HEK293 (cell line): ENCODE measurements around the gene NUSAP1.
A peak's percentile ranks its signal among the peaks of the same experiment; 100 is the strongest.

ENCODE experiments used
- AEBP2 ChIP-seq: fragments of 450-650 bp; formaldehyde crosslinking; IDR thresholded peaks from 2 replicates; pipeline ENCODE4 v1.5.1; 2016; ENCODE audit warnings: missing biosample characterization, missing genetic modification characterization, borderline replicate concordance
- BCL11B ChIP-seq: fragments of 450-650 bp; formaldehyde crosslinking; IDR thresholded peaks from 2 replicates; pipeline ENCODE4 v1.5.1; 2016; ENCODE audit warnings: low read depth, missing biosample characterization, missing genetic modification characterization
- ELK4 ChIP-seq: IDR thresholded peaks from 2 replicates; pipeline ENCODE4 v1.6.1; 2011; ENCODE audit warnings: mild to moderate bottlenecking, low read depth, low read length, borderline replicate concordance
- GLI4 ChIP-seq: fragments of 450-650 bp; formaldehyde crosslinking; IDR thresholded peaks from 2 replicates; pipeline ENCODE4 v1.5.1; 2016; ENCODE audit warnings: missing biosample characterization, missing genetic modification characterization
- GLIS1 ChIP-seq: fragments of 450-650 bp; formaldehyde crosslinking; IDR thresholded peaks from 2 replicates; pipeline ENCODE4 v1.5.1; 2016; ENCODE audit warnings: missing biosample characterization, missing genetic modification characterization
- KLF10 ChIP-seq: fragments of 450-650 bp; IDR thresholded peaks from 2 replicates; pipeline ENCODE4 v1.5.1; 2018; ENCODE audit warnings: missing biosample characterization, mild to moderate bottlenecking, missing genetic modification characterization
- MZF1 ChIP-seq: fragments of 450-650 bp; formaldehyde crosslinking; IDR thresholded peaks from 2 replicates; pipeline ENCODE4 v1.5.1; 2017; ENCODE audit warnings: missing biosample characterization, missing genetic modification characterization, borderline replicate concordance
- OSR2 ChIP-seq: fragments of 450-650 bp; formaldehyde crosslinking; IDR thresholded peaks from 2 replicates; pipeline ENCODE4 v1.5.1; 2016; ENCODE audit warnings: missing biosample characterization, missing genetic modification characterization
- SP3 ChIP-seq: fragments of 450-650 bp; formaldehyde crosslinking; IDR thresholded peaks from 2 replicates; pipeline ENCODE4 v1.5.1; 2016; ENCODE audit warnings: missing biosample characterization, missing genetic modification characterization
- ZBTB20 ChIP-seq: fragments of 450-650 bp; formaldehyde crosslinking; IDR thresholded peaks from 2 replicates; pipeline ENCODE4 v1.5.1; 2016; ENCODE audit warnings: missing biosample characterization, missing genetic modification characterization
- ZBTB49 ChIP-seq: fragments of 450-650 bp; formaldehyde crosslinking; IDR thresholded peaks from 2 replicates; pipeline ENCODE4 v1.5.1; 2016; ENCODE audit warnings: missing biosample characterization, missing genetic modification characterization, low read depth
- ZBTB7A ChIP-seq: fragments of 450-650 bp; formaldehyde crosslinking; IDR thresholded peaks from 2 replicates; pipeline ENCODE4 v1.5.1; 2016; ENCODE audit warnings: low read depth, missing biosample characterization, missing genetic modification characterization
- ZFHX2 ChIP-seq: fragments of 450-650 bp; formaldehyde crosslinking; conservative IDR thresholded peaks from 2 replicates; pipeline ENCODE4 v1.5.1; 2016; ENCODE audit warnings: missing biosample characterization, missing genetic modification characterization
- ZNF114 ChIP-seq: fragments of 450-650 bp; formaldehyde crosslinking; IDR thresholded peaks from 2 replicates; pipeline ENCODE4 v1.5.0; 2017; ENCODE audit warnings: missing biosample characterization, missing genetic modification characterization
- ZNF148 ChIP-seq: fragments of 450-650 bp; formaldehyde crosslinking; IDR thresholded peaks from 2 replicates; pipeline ENCODE4 v1.5.0; 2017; ENCODE audit warnings: missing biosample characterization, missing genetic modification characterization, borderline replicate concordance
- ZNF175 ChIP-seq: fragments of 450-650 bp; formaldehyde crosslinking; IDR thresholded peaks from 2 replicates; pipeline ENCODE4 v1.5.1; 2016; ENCODE audit warnings: missing biosample characterization, missing genetic modification characterization
- ZNF19 ChIP-seq: fragments of 450-650 bp; formaldehyde crosslinking; IDR thresholded peaks from 2 replicates; pipeline ENCODE4; 2016; ENCODE audit warnings: missing biosample characterization, missing genetic modification characterization, low read depth
- ZNF202 ChIP-seq: fragments of 450-650 bp; formaldehyde crosslinking; IDR thresholded peaks from 2 replicates; pipeline ENCODE4 v1.5.1; 2016; ENCODE audit warnings: missing biosample characterization, missing genetic modification characterization, borderline replicate concordance
- ZNF274 ChIP-seq, 2 experiments: fragments of 200-500 bp in 1 of 2; fragments of 450-650 bp in 1 of 2; sonication (Bioruptor generic) in 1 of 2; formaldehyde crosslinking in 1 of 2; IDR thresholded peaks; 2 replicates each; pipeline versions ENCODE4 v1.5.1 to v1.6.1; 2014 to 2016; ENCODE audit warnings: borderline replicate concordance in 1 of 2, inconsistent platforms in 1 of 2, low read length in 1 of 2, missing biosample characterization in 1 of 2, missing genetic modification characterization in 1 of 2
- ZNF48 ChIP-seq: fragments of 450-650 bp; formaldehyde crosslinking; IDR thresholded peaks from 2 replicates; pipeline ENCODE4 v1.5.1; 2016; ENCODE audit warnings: missing biosample characterization, missing genetic modification characterization
- ZNF596 ChIP-seq: fragments of 450-650 bp; IDR thresholded peaks from 2 replicates; pipeline ENCODE4 v1.5.0; 2018; ENCODE audit warnings: missing biosample characterization, mild to moderate bottlenecking, missing genetic modification characterization, moderate library complexity
- ZNF624 ChIP-seq: fragments of 450-650 bp; formaldehyde crosslinking; IDR thresholded peaks from 2 replicates; pipeline ENCODE4 v1.5.1; 2017; ENCODE audit warnings: missing biosample characterization, missing genetic modification characterization
- ZNF629 ChIP-seq: fragments of 450-650 bp; formaldehyde crosslinking; IDR thresholded peaks from 2 replicates; pipeline ENCODE4 v1.5.1; 2017; ENCODE audit warnings: missing biosample characterization, missing genetic modification characterization
- ZNF654 ChIP-seq: fragments of 450-650 bp; formaldehyde crosslinking; IDR thresholded peaks from 2 replicates; pipeline ENCODE4 v1.5.1; 2016; ENCODE audit warnings: low read depth, missing biosample characterization, missing genetic modification characterization
- ZNF658 ChIP-seq: fragments of 450-650 bp; formaldehyde crosslinking; IDR thresholded peaks from 2 replicates; pipeline ENCODE4; 2016; ENCODE audit warnings: missing biosample characterization, missing genetic modification characterization
- ZNF660 ChIP-seq: fragments of 450-650 bp; IDR thresholded peaks from 2 replicates; pipeline ENCODE4 v1.5.1; 2018; ENCODE audit warnings: missing biosample characterization, mild to moderate bottlenecking, missing genetic modification characterization
- ZNF785 ChIP-seq: fragments of 450-650 bp; formaldehyde crosslinking; IDR thresholded peaks from 2 replicates; pipeline ENCODE4 v1.5.1; 2016; ENCODE audit warnings: missing biosample characterization, missing genetic modification characterization
- ZNF791 ChIP-seq: fragments of 450-650 bp; formaldehyde crosslinking; IDR thresholded peaks from 2 replicates; pipeline ENCODE4 v1.5.1; 2016; ENCODE audit warnings: missing biosample characterization, missing genetic modification characterization
- ZSCAN30 ChIP-seq: fragments of 450-650 bp; IDR thresholded peaks from 2 replicates; pipeline ENCODE4 v1.5.1; 2018; ENCODE audit warnings: missing biosample characterization, mild to moderate bottlenecking, missing genetic modification characterization, moderate library complexity
- ZXDB ChIP-seq: fragments of 450-650 bp; formaldehyde crosslinking; IDR thresholded peaks from 2 replicates; pipeline ENCODE4 v1.5.1; 2016; ENCODE audit warnings: missing biosample characterization, missing genetic modification characterization

NUSAP1 gene

GRCh38 chr15:41283653-41284426 is 48.8 kb upstream of the NUSAP1 start (continued):
- TF ChIP-seq ZBTB7A (tag by site-specific recombination), result peak; percentile 60; the same call in 1 of the 2 replicates
- peak; percentile 32; the same call in 1 of the 2 replicates for TF ChIP-seq ZFHX2 (tag by site-specific recombination)
- 0 out of 2 replicates have a peak, but pooled peaks have one; percentile 27 for TF ChIP-seq GLI4 (tag by site-specific recombination)
- TF ChIP-seq ZBTB49 (tag by site-specific recombination), result no peak
- TF ChIP-seq ZNF791 (tag by site-specific recombination), result no peak
- no peak for TF ChIP-seq AEBP2 (tag by site-specific recombination)
- TF ChIP-seq ZXDB (tag by site-specific recombination), result peak; percentile 34; the same call in 1 of the 2 replicates
- TF ChIP-seq ZNF658 (tag by site-specific recombination), result no peak
- no peak for TF ChIP-seq ZNF48 (tag by site-specific recombination)
- TF ChIP-seq MZF1, result no peak
- no peak for TF ChIP-seq ZNF785 (tag by site-specific recombination)
- TF ChIP-seq ZNF596, result no peak
- TF ChIP-seq ZNF202 (tag by site-specific recombination), result no peak
- no peak for TF ChIP-seq ZNF114 (tag by site-specific recombination)
- TF ChIP-seq ELK4, result no peak
- peak; percentile 70; the same call in 1 of the 2 replicates for TF ChIP-seq ZNF660 (tag by site-specific recombination)
- no peak for TF ChIP-seq ZNF175
- TF ChIP-seq ZNF148, result no peak
- peak; percentile 71 for TF ChIP-seq ZSCAN30 (tag by site-specific recombination)
- TF ChIP-seq BCL11B, result no peak
- no peak for TF ChIP-seq ZNF19 (tag by site-specific recombination)
- TF ChIP-seq ZNF624 (tag by site-specific recombination), result no peak
- TF ChIP-seq SP3, result peak; percentile 79
- 0 out of 2 replicates have a peak, but pooled peaks have one; percentile 45 for TF ChIP-seq KLF10
- TF ChIP-seq GLIS1, result peak; percentile 59; the same call in 1 of the 2 replicates
- no peak for TF ChIP-seq OSR2
- no peak for TF ChIP-seq ZBTB20 (tag by site-specific recombination)
- TF ChIP-seq ZNF629, result peak; percentile 84
- no peak for TF ChIP-seq ZNF274 (IDR thresholded peaks at IDR 0.05; ENCODE audit: low read length)
- TF ChIP-seq ZNF274 (tag by site-specific recombination; IDR thresholded peaks at IDR 0.05; ENCODE audit: borderline replicate concordance), result no peak
- TF ChIP-seq ZNF654, result no peak
